ENCODE results near the gene DNAJC5.

Gene DNAJC5

DNA sequence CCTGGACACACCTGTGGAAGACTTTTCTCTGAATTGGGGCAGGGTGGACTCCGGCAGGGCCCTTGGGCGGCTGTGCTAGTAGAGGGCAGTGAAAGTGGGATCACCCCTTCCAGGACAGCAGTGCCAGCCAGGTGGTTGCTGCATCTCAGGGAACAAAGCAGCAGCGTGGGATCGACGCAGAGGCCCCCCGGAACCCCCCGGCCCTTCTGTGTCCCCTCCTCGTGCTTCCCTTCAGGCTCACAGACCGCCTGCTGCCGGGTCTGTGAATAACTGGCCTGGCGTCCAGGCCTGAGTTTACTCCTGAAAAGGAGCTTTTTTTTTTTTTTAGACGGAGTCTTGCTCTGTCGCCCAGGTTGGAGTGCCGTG, 8.9 kb upstream of the DNAJC5 start:
- no peak for DNase-seq
- no peaks in the 10 kb centered on the region for H3K9me3 ChIP-seq
- TF ChIP-seq, protein P1, sequence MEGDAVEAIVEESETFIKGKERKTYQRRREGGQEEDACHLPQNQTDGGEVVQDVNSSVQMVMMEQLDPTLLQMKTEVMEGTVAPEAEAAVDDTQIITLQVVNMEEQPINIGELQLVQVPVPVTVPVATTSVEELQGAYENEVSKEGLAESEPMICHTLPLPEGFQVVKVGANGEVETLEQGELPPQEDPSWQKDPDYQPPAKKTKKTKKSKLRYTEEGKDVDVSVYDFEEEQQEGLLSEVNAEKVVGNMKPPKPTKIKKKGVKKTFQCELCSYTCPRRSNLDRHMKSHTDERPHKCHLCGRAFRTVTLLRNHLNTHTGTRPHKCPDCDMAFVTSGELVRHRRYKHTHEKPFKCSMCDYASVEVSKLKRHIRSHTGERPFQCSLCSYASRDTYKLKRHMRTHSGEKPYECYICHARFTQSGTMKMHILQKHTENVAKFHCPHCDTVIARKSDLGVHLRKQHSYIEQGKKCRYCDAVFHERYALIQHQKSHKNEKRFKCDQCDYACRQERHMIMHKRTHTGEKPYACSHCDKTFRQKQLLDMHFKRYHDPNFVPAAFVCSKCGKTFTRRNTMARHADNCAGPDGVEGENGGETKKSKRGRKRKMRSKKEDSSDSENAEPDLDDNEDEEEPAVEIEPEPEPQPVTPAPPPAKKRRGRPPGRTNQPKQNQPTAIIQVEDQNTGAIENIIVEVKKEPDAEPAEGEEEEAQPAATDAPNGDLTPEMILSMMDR (IDR thresholded peaks at IDR 0.05): no peak
- peaks cover 29 to 100% (median 77%) of the 10 kb centered on the region in 3 donors for H3K36me3 ChIP-seq
- H3K27ac ChIP-seq: no peak overlapping the region
- H3K4me3 ChIP-seq: no peak overlapping the region
- H3K27me3 ChIP-seq: no peaks in the 10 kb centered on the region
- intact Hi-C loops (cut with DNase I; ENCODE audit: low total_unique reads): no loop called here
- H3K4me1 ChIP-seq: no peaks in the 10 kb centered on the region

DNA sequence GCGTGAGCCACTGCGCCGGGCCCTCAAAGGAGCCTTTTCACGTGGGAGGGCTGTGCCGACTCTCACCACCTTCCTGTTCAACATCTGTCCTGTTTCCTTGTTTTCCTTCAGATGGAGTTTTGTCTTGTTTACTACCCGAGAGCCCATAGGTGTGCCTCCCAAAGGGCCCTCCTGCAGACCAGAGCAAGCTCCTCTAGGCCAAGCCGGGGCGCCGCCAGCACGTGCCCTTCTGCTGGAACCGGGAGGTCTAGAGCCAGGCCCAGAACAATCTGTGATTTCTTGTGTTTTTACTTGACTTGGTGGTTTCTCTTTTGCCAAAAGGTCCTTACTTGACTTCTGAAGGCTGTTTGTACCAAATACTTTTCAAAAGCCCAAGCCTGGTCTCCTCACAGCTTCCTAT, 8.0 kb upstream of the DNAJC5 start:
- Histone ChIP-seq H3K36me3 (peaks cover 34 to 100% (median 79%) of the 10 kb centered on the region in 3 donors), H3K9me3 (no peaks in the 10 kb centered on the region), H3K4me1 (no peaks in the 10 kb centered on the region), H3K4me3 (no peak overlapping the region), H3K27me3 (no peaks in the 10 kb centered on the region), H3K27ac (no peak overlapping the region)
- no peak for DNase-seq
- TF ChIP-seq, protein P1 (IDR thresholded peaks at IDR 0.05): no peak
- intact Hi-C loops (cut with DNase I; ENCODE audit: low total_unique reads): no loop called here

DNA sequence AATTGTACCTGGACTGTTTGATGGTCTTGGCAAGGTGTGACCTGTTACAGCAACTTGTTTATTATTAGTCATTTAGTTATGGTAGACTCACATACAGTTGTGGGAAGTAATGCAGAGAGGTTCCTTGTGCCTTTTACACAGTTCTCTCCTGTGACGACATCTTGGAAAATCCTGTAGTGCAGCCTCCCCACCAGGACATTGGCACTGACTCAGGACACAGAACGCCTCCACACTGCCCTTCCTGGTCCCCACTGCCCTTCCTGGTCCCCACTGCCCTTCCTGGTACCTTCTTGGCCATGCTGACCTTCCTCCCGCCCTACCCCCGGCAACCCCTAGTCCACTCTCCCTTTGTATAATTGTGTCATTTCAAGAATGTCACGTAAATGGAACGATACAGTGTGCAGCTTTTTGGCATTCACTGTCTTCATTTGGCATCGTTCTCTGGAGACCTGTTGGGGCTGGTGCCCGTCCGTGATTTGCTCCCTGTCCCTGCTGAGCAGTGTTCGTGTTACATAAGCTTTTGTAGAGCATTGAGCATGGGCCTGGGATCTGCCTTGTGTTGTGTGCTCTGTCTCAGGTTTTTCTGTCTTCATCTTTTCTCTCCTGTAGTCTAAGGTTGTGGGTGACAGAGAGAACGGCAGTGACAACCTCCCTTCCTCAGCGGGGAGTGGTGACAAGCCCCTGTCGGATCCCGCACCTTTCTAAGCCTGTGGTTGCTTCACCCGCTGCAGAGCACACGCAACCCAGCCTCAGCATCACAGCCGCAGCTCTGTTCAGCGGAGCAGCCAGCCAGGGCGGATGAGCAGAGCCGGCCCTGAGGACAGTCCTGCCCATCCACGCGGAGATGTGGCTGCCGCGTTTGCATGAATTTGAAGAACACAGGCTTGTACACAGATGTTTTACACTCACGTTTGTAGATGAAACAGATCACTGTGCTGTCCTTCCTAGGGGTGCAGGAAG, 5.4 kb upstream of the DNAJC5 start:
- Histone ChIP-seq H3K27ac (no peak overlapping the region), H3K36me3 (peaks cover 25 to 76% (median 55%) of the 10 kb centered on the region in 3 donors), H3K27me3 (no peaks in the 10 kb centered on the region), H3K4me3 (no peak overlapping the region), H3K9me3 (no peaks in the 10 kb centered on the region), H3K4me1 (peaks cover 0 to 10% (median 5%) of the 10 kb centered on the region in 4 donors)
- TF ChIP-seq, protein P1 (IDR thresholded peaks at IDR 0.05): no peak
- intact Hi-C loops (cut with DNase I; ENCODE audit: low total_unique reads): loop anchor here (5.0 kb wide), 1 partner anchor 88 kb away; the partner anchor contains the start of gene SAMD10
- no peak for DNase-seq

DNA sequence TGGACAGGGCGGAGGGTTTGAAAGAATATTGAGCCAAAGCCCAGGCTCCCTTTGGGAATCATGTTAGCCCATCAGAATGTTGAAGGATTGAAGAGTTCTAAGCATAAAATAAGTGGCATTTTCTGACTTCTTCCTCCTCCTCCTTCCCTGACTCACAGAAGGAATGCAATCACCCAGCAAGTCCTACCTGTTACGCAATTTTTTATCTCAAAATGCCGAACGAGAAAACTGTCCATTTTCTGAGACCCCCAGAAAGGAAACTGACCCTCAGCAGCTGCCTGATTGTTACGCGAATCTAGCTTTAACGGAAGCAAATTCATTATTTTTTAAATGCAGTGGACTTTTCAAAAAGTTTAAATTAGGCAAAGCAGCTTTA, 4.7 kb upstream of the DNAJC5 start:
- DNase-seq: no peak
- TF ChIP-seq, protein P1 (IDR thresholded peaks at IDR 0.05): no peak
- no peaks in the 10 kb centered on the region for H3K27me3 ChIP-seq
- H3K4me1 ChIP-seq: peaks cover 0 to 11% (median 5%) of the 10 kb centered on the region in 4 donors
- H3K4me3 ChIP-seq: no peak overlapping the region
- no peaks in the 10 kb centered on the region for H3K9me3 ChIP-seq
- intact Hi-C loops (cut with DNase I; ENCODE audit: low total_unique reads): loop anchor here (5.0 kb wide), 1 partner anchor 87 kb away; the partner anchor contains the start of gene SAMD10
- H3K27ac ChIP-seq: no peak overlapping the region
- peaks cover 25 to 69% (median 48%) of the 10 kb centered on the region in 3 donors for H3K36me3 ChIP-seq

DNA sequence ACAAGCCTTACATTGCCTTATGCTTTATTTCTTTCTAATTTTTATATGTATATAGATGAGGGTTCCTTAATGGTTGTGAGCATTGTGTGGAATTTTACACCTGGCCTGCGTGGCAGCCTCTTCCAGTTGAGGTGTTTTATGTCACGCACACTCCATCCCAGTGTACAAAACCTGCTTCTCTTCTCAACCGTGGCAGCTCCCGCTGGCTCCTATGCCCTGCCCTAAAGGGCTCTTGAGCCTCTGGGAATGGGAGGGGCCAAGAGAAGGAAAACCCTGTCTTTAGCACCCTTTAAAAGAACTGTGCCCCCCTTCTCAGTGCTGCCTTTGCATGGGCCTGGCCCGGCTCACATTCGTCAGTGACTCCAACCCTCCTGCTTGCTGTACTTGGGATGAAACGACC, 4.3 kb upstream of the DNAJC5 start:
- no peak for DNase-seq
- Histone ChIP-seq H3K27me3 (no peaks in the 10 kb centered on the region), H3K4me1 (peaks cover 0 to 11% (median 6%) of the 10 kb centered on the region in 4 donors), H3K36me3 (peaks cover 25 to 65% (median 44%) of the 10 kb centered on the region in 3 donors), H3K4me3 (no peak overlapping the region), H3K9me3 (no peaks in the 10 kb centered on the region), H3K27ac (no peak overlapping the region)
- TF ChIP-seq, protein P1 (IDR thresholded peaks at IDR 0.05): no peak
- intact Hi-C loops (cut with DNase I; ENCODE audit: low total_unique reads): loop anchor here (5.0 kb wide), 1 partner anchor 87 kb away; the partner anchor contains the start of gene SAMD10

All from tibial artery (tissue), 4 donors.